H9 (cell line): ENCODE results near the gene LRMDA. TPM values are rescaled to one million over a fixed set of nuclear protein-coding genes. Genes with fewer than 3 reads are reported as not detected.

Source experiments
- DNase-seq: peaks from one replicate; pipeline ENCODE4 v3.0.0-alpha.2; 2017
- H2AFZ ChIP-seq: one replicate; pipeline ENCODE4 v1.6.1; 2013; ENCODE audit warnings: mild to moderate bottlenecking, low read length, control low read depth, moderate library complexity
- H2AK5ac ChIP-seq: 2 replicates; pipeline ENCODE4 v1.6.1; 2013; ENCODE audit warnings: low read length, control low read depth, mixed read lengths; ENCODE audit not compliant: insufficient read length
- H2BK120ac ChIP-seq: one replicate; pipeline ENCODE4 v1.6.1; 2013; ENCODE audit warnings: low read depth, mild to moderate bottlenecking, low read length, control low read depth, inconsistent platforms; ENCODE audit not compliant: poor library complexity, severe bottlenecking
- H2BK12ac ChIP-seq: 2 replicates; pipeline ENCODE4 v1.6.1; 2013; ENCODE audit warnings: low read length, control low read depth, mixed read lengths, low read depth; ENCODE audit not compliant: insufficient read length
- H2BK15ac ChIP-seq: 2 replicates; pipeline ENCODE4 v1.6.1; 2013; ENCODE audit warnings: low read depth, low read length, control low read depth
- H2BK20ac ChIP-seq: one replicate; pipeline ENCODE4 v1.6.1; 2013; ENCODE audit warnings: low read depth, mild to moderate bottlenecking, low read length, control low read depth, inconsistent platforms; ENCODE audit not compliant: poor library complexity, severe bottlenecking
- H2BK5ac ChIP-seq: 2 replicates; pipeline ENCODE4 v1.6.1; 2013; ENCODE audit warnings: low read length, control low read depth, mixed read lengths; ENCODE audit not compliant: insufficient read length
- H3K14ac ChIP-seq: 2 replicates; pipeline ENCODE4 v1.6.1; 2013; ENCODE audit warnings: low read length, control low read depth; ENCODE audit not compliant: insufficient read depth
- H3K18ac ChIP-seq: 2 replicates; pipeline ENCODE4 v1.6.1; 2013; ENCODE audit warnings: low read depth, mild to moderate bottlenecking, mixed read lengths, low read length, control low read depth; ENCODE audit not compliant: insufficient read length
- H3K23ac ChIP-seq: 2 replicates; pipeline ENCODE4 v1.6.1; 2013; ENCODE audit warnings: low read length, control low read depth, mixed read lengths, low read depth; ENCODE audit not compliant: insufficient read length
- H3K23me2 ChIP-seq: 2 replicates; pipeline ENCODE4 v1.6.1; 2013; ENCODE audit warnings: low read depth, mild to moderate bottlenecking, mixed read lengths, low read length, control low read depth; ENCODE audit not compliant: insufficient read length, poor library complexity, severe bottlenecking
- H3K27ac ChIP-seq: 2 replicates; pipeline ENCODE4 v1.5.1; 2013; ENCODE audit warnings: low read length, control low read depth, mixed read lengths, low read depth; ENCODE audit not compliant: insufficient read length
- H3K27me3 ChIP-seq: 2 replicates; pipeline ENCODE4 v1.6.1; 2013; ENCODE audit warnings: low read length, control low read depth, inconsistent platforms; ENCODE audit not compliant: insufficient read depth
- H3K4ac ChIP-seq: 2 replicates; pipeline ENCODE4 v1.6.1; 2013; ENCODE audit warnings: low read depth, mild to moderate bottlenecking, control low read depth, inconsistent platforms, low read length, moderate library complexity
- H3K4me1 ChIP-seq: 2 replicates; pipeline ENCODE4 v1.6.1; 2013; ENCODE audit warnings: low read length, control low read depth, inconsistent platforms; ENCODE audit not compliant: insufficient read depth
- H3K4me2 ChIP-seq: 2 replicates; pipeline ENCODE4 v1.6.1; 2013; ENCODE audit warnings: low read length, control low read depth, mixed read lengths; ENCODE audit not compliant: insufficient read length, insufficient read depth
- H3K56ac ChIP-seq: 2 replicates; pipeline ENCODE4 v1.6.1; 2013; ENCODE audit warnings: low read depth, mild to moderate bottlenecking, mixed read lengths, low read length, control low read depth; ENCODE audit not compliant: insufficient read length
- H3K79me1 ChIP-seq: 2 replicates; pipeline ENCODE4 v1.6.1; 2013; ENCODE audit warnings: low read depth, mild to moderate bottlenecking, moderate library complexity, low read length, control low read depth, inconsistent platforms; ENCODE audit not compliant: insufficient read depth, poor library complexity, severe bottlenecking
- H3K79me2 ChIP-seq: 2 replicates; pipeline ENCODE4 v1.6.1; 2013; ENCODE audit warnings: low read length, control low read depth, inconsistent platforms; ENCODE audit not compliant: insufficient read depth
- H3K9ac ChIP-seq: 2 replicates; pipeline ENCODE4 v1.6.1; 2013; ENCODE audit warnings: low read length, control low read depth, mixed read lengths; ENCODE audit not compliant: insufficient read length; ENCODE audit errors: extremely low read depth
- H3K9me3 ChIP-seq: one replicate; pipeline ENCODE4 v1.6.1; 2013; ENCODE audit warnings: low read depth, low read length, inconsistent platforms; ENCODE audit not compliant: control insufficient read depth
- H3T11ph ChIP-seq: one replicate; pipeline ENCODE4 v1.6.1; 2013; ENCODE audit warnings: mild to moderate bottlenecking, low read length, control low read depth, inconsistent platforms
- H4K20me1 ChIP-seq: one replicate; pipeline ENCODE4 v1.6.1; 2013; ENCODE audit not compliant: control insufficient read depth, insufficient read length, insufficient read depth
- H4K5ac ChIP-seq: 2 replicates; pipeline ENCODE4 v1.6.1; 2013; ENCODE audit warnings: low read depth, mild to moderate bottlenecking, mixed read lengths, low read length, control low read depth; ENCODE audit not compliant: insufficient read length
- H4K8ac ChIP-seq: replicated peaks from 2 replicates; pipeline ENCODE4 v1.6.1; 2013; ENCODE audit warnings: low read length, control low read depth, mixed read lengths, low read depth; ENCODE audit not compliant: insufficient read length
- H4K91ac ChIP-seq: 2 replicates; pipeline ENCODE4 v1.6.1; 2013; ENCODE audit warnings: low read depth, mild to moderate bottlenecking, moderate library complexity, mixed read lengths, low read length, control low read depth; ENCODE audit not compliant: insufficient read length
- H3K27ac Mint-ChIP-seq, 3 experiments: 2 replicates in 2 of 3; 3 replicates in 1 of 3; pipeline ENCODE4 v1.8.0; 2020 to 2021; ENCODE audit warnings: mixed read lengths in 3 of 3, mild to moderate bottlenecking in 1 of 3, moderate library complexity in 1 of 3
- H3K27me3 Mint-ChIP-seq: 2 replicates; pipeline ENCODE4 v1.8.0; 2021; ENCODE audit warnings: low read depth, mild to moderate bottlenecking, moderate library complexity, mixed read lengths
- H3K36me3 Mint-ChIP-seq, 3 experiments: 2 replicates in 2 of 3; 3 replicates in 1 of 3; pipeline ENCODE4 v1.8.0; 2020 to 2021; ENCODE audit warnings: low read depth in 3 of 3, mixed read lengths in 3 of 3; ENCODE audit not compliant: insufficient read depth in 1 of 3
- H3K4me1 Mint-ChIP-seq, 2 experiments: 2 replicates each; pipeline ENCODE4 v1.8.0; 2020; ENCODE audit warnings: mixed read lengths in 2 of 2
- H3K4me3 Mint-ChIP-seq, 2 experiments: 2 replicates in 1 of 2; 3 replicates in 1 of 2; pipeline ENCODE4 v1.8.0; 2020 to 2021; ENCODE audit warnings: mild to moderate bottlenecking in 2 of 2, mixed read lengths in 2 of 2, moderate library complexity in 1 of 2
- H3K9me3 Mint-ChIP-seq, 2 experiments: 2 replicates in 1 of 2; 3 replicates in 1 of 2; pipeline ENCODE4 v1.8.0; 2020; ENCODE audit warnings: mild to moderate bottlenecking in 2 of 2, mixed read lengths in 2 of 2, moderate library complexity in 1 of 2
- WGBS: extraction: QIAGEN DNeasy Blood & Tissue Kit; methylation state at CpG from one replicate; pipeline ENCODE4 v1.1.7; 2013; ENCODE audit warnings: missing lambda C conversion rate, low lambda C conversion rate, mixed read lengths; ENCODE audit not compliant: insufficient read length; ENCODE audit errors: extremely low coverage; 5-methylcytosine and 5-hydroxymethylcytosine counted together
- total RNA-seq: library from RNA; stranded (reverse); gene quantifications from 2 replicates; pipeline ENCODE4 v1.2.1, GENCODE V29; 2021
- TF ChIP-seq, protein P1 (sequence below): fragments of 200-600 bp; sonication (generic); conservative IDR thresholded peaks from 3 replicates; pipeline ENCODE4 v1.8.0; 2021; ENCODE audit warnings: antibody characterized with exemption, mild to moderate bottlenecking

LRMDA gene
- total RNA-seq, 1 experiment from 2014 or later = 1.8 TPM

DNA sequence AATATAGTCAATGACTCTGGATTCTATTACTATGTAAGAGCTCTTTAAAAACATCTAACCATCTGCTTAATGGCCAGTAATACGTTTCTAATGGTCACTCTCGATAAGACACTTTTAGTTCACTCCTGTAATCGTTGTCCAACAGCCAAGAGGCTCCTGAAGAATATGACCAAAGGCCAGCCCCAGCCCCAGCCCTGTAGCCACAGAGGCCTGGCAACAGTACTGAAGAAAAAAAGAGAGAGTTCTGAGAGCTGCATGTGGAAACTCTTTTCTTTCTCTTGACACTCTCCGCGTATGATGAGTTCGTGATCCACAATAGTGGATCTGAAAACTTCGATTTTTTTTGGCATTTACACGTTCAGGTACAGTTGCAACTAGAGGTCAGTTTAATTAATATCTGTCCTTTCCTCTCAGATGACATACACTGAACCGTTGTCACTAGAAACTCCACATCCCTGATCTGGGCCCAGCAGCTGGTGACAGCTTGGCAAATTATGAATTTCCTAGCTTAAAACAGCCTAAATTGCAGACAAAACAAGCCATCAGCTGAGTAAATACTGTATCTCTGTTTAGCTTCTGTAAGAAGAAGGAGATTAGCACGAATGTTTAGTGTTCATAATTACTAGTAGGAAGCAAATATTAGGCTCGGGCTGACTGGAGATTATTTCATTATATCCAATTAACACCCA, 456.7 kb downstream of the LRMDA start:
- Histone ChIP-seq H2BK5ac (no peak overlapping the region), H2BK12ac (no peak overlapping the region), H4K20me1 (no peaks in the 10 kb centered on the region), H2AFZ (no peak overlapping the region), H3K4me2 (no peak overlapping the region), H3K4ac (no peak overlapping the region), H3K56ac (no peak overlapping the region), H3K79me2 (no peaks in the 10 kb centered on the region), H3K23ac (no peak overlapping the region), H2BK20ac (no peak overlapping the region), H3K9ac (no peak overlapping the region), H3K9me3 (no peaks in the 10 kb centered on the region), H3K18ac (no peak overlapping the region), H3T11ph (no peak overlapping the region), H3K79me1 (no peaks in the 10 kb centered on the region), H3K27ac (no peak overlapping the region), H4K91ac (no peak overlapping the region), H4K8ac (no peak overlapping the region), H2BK120ac (no peak overlapping the region), H3K27me3 (no peaks in the 10 kb centered on the region), H3K4me1 (peaks cover 1% of the 10 kb centered on the region; the same call in 1 of the 2 replicates), H2AK5ac (no peak overlapping the region), H3K23me2 (no peaks in the 10 kb centered on the region), H3K14ac (no peak overlapping the region), H4K5ac (no peak overlapping the region), H2BK15ac (no peak overlapping the region)
- no peak overlapping the region for H3K27ac Mint-ChIP-seq
- TF ChIP-seq, protein P1, sequence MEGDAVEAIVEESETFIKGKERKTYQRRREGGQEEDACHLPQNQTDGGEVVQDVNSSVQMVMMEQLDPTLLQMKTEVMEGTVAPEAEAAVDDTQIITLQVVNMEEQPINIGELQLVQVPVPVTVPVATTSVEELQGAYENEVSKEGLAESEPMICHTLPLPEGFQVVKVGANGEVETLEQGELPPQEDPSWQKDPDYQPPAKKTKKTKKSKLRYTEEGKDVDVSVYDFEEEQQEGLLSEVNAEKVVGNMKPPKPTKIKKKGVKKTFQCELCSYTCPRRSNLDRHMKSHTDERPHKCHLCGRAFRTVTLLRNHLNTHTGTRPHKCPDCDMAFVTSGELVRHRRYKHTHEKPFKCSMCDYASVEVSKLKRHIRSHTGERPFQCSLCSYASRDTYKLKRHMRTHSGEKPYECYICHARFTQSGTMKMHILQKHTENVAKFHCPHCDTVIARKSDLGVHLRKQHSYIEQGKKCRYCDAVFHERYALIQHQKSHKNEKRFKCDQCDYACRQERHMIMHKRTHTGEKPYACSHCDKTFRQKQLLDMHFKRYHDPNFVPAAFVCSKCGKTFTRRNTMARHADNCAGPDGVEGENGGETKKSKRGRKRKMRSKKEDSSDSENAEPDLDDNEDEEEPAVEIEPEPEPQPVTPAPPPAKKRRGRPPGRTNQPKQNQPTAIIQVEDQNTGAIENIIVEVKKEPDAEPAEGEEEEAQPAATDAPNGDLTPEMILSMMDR = no peak
- DNase-seq = no peak
- no peak overlapping the region for H3K4me3 Mint-ChIP-seq
- no peaks in the 10 kb centered on the region for H3K36me3 Mint-ChIP-seq
- no peaks in the 10 kb centered on the region for H3K4me1 Mint-ChIP-seq
- no peaks in the 10 kb centered on the region for H3K9me3 Mint-ChIP-seq
- WGBS = no CpG with 5 or more reads among the region's 11 CpGs
- no peaks in the 10 kb centered on the region for H3K27me3 Mint-ChIP-seq
